ENCODE data around the gene PCNX3.

- no peak for TF ChIP-seq ZNF274 (IDR thresholded peaks at IDR 0.05; ENCODE audit: low read depth, low read length)
- no peak for TF ChIP-seq YY1 (IDR thresholded peaks at IDR 0.05; ENCODE audit: insufficient read depth, insufficient read length)
These were observed 2.6 kb downstream of the PCNX3 start for GRCh38 chr11:65617990-65618751.
